GM21381 (cell line): ENCODE data around the gene RTN4R.

Experiments
- ATAC-seq: cut with Tn5 transposase; IDR thresholded peaks from one replicate; pipeline ENCODE4 v1.9.1; 2021; ENCODE audit warnings: mild to moderate bottlenecking, moderate library complexity; ENCODE audit not compliant: unreplicated experiment

Gene RTN4R

DNA sequence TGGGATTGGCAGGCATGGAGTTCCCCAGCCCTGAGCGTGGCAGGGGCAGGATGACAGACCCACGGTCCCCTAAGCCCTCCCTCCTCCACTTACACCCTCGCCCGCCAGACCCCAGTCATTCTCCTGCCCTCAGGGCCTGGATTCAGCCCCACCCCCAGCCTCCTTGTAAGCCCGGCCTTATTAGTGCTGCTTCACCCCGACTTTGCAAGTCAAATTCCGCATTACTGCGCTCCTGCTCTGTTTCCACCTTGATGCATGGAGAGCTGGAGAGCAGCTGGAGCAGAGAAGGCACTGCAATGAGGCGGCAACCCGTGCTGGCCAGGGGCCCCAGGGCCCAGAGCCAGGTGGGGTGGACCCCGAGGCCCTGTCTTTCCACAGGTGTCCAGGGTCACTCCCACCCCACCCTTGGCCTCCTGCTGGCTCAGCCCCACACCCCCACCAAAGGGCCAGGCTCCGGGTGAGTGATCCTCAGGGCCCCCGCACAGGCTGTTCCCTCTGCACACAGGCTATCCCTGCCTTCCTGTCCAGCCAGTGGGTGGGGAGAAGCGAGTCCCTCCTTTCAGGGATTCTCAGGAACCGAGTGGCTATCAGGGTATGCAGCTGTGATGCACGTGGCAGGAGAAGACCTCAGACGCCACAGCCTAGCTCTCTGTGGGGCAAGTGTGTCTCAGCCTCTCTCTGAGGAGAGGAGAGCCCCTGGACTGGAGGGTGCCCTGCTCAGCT lies 36.4 kb downstream of the RTN4R start:
- ATAC-seq: no peak

DNA sequence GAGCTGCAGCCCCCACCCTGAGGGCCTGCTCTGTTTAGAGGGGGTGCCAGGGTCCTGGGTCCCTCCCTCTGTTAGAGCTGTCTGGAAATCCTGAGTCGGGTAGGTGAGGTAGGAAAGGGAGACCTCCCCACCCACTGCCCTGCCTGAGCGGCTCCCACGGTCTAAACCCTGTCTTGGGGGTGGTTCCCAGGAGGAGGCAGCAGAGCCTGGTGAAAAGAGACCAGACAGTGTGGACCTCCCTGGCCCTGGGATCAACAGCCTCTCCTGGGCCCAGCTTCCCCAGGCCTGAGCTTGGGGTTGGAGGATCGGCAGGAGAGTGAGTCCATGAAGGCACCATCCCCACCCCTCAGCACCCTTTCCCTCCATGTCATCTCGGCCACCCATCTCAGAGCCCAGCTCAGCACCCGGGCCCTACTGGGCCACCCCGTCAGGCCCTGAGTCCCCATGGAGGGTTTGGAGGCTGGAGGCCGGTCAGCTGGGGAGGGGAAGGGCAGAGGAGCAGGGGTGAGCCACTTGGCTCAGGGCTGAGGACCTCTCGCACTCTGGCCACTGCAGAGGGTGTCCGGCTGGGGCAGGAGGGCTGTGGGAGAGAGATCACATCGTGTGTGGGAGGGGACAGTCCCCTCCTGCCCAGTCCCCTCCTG lies 37.2 kb downstream of the RTN4R start:
- no peak for ATAC-seq

DNA sequence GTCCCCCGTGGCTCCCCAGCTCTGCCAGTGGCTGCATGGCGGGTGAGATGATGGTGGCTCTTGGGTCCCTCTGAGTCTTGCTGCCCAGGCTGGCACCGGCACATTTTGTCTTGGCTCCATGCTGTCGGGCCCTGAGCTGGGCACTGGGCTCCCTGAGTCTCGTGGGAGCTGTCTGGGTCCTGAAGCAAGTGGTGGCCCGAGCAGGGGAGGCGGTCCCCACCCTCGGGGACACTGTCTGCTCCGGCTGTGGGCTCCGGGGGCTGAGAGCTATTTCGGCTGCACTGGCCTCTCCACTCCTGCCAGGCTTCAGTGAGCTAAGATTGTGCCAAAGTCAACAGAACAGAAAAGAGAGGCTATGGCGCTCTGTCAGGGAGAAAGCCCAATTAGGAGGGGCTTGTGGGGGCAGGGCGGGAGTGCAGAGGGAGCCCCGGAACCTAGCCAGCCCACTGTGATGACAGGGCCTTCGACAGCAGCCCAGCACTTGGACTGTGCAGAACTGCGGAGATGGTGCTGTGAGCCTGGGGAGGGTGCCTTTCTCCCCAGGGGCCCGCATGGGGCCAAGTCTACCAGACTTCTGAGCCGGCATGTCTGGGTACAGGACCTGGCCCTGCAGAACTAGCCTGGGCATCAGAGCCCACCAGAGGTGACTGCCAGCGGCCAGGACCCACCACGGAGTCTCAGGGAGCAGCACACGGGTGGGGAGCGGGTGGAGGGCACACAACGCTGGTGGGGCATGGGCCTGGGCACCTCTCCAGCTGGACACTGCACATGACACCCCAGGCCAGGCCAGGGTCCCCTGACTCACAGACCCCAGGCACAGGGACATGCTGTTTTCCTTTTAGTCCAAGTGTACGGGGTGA lies 38.0 kb downstream of the RTN4R start:
- ATAC-seq: no peak

DNA sequence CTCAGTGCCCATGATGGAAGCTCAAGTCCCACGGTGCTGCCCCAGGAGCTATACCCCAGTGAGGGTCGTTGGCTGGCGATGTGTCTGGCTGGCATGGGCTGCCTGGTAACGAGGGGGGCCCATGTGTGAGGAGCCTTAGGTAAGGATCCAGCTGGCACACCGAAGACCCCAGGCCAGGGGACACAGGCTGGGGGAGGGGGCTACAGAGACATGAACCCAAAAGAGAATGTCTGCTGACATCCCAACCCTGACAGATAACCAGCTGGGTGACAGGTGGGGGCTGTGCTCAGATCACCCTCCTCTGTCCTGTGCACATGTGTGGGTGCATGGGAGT lies 39.2 kb downstream of the RTN4R start:
- no peak for ATAC-seq

DNA sequence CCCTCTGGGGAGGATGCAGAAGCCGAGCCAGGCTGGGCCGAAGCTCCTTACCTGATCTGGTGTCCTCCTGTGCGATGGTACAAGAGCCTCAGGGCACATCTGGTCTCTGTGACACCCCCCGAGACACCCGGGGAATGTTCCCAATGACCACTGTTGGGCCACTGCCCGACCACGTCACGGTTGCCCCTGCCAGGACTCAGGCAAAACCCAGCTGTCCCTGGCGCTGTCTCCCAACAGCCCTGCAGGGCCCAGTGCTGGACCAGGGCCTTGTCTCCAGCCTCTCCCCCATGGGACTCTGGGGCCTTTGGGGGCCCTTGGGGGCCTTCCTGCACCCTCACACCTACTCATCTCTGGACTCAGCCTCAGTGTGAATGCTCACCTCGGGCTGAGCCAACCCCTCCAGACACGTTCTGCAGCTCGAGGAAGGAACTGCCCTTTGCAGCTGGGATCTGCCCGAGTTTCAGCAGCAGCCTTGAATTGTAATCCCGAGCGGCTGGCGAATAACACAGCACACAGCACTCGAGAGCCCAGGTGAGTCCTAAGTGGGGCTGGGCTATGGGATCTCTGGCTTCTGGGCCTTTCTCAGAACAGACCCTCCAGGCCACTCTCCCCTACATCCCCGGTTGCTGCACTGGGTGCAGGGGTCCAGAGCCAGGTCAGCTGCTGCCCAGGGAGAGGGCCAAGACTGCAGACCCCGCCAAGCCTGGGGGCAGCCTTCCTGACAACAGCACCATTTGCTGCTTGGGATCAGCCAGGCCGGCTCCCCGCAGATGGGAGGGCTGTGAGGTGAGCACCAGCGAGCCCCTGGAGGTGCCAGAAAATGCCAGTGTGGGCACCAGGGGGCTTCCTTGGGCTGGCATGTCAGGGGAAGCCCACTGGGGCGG lies 39.8 kb downstream of the RTN4R start:
- no peak for ATAC-seq

DNA sequence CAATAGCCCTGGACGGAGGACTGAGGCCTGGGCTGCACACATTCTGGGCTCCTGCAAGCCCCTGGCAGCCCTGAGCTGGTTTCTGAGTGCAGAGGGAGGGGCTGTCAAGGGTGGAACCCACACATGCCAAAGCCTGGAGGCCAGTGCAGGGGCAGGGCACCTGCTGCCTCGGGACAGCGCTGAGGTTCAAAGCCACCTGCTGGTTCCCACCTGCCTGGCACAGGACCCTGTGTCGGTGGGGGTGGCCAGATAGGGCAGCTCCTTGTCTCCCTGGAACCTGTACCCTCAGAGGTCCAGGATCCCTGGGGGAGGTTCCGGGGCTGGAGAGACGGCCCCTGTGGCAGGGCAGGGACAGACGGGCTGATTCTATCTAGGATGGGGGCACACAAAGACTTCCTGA lies 40.8 kb downstream of the RTN4R start:
- no peak for ATAC-seq

DNA sequence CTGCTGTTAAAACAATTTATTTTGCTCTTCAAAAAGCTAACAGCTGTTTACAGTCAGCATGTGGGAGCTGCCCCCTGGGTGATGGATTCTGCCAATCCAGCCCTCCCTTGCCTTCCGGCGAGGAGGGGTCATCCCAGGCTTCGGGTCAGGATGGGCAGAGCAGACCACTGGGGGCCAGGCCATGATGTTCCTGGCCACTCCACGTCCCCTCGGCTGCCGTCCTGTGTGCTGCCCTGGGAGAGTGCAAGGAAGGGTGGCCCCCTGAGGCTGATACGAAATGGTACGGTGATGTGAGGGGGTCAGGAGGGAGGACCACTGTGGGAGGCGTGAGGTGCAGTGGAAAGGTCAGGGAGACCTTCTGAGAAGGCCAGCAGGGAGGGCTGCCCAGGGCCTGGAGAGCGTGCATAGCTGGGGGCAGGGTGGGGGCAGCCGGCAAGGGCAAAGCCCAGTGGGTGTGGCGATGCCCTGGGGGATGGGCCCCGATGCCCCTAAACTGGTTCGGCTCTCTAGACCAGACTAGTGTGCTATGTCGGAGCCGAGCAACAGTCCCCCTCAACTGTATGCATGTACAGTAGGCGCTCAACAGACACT lies 41.3 kb downstream of the RTN4R start:
- ATAC-seq: no peak

DNA sequence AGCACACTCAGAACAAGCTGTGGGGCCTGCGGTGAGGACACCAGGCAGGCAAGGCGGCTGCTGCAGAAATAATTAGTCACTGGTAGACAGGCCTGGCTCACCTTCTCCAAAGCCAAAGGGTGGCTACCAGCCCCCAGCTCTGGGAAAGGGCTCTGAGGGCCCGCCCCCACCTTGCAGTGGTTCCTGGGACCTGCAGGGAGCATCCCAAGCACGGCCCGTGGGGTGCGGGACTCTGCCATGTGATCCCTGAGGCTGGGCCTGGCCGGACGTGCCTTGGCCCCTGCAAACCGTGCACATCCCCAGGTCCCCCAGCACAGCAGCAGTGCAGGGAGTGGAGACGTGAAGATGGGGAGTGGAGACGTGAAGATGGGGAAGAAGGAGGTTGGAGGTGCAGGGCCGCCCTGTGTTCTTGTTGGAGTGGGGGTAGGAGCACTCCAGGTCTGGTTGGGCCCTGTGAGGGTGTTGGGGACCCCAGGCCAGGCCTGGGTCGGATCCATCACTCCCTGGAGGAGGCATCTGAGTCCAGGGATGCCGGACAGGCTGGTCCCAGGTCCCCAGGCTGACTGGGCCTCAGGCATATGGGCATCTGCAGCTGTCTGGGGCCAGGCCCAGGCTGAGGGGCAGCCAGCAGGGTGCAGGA lies 41.9 kb downstream of the RTN4R start:
- ATAC-seq: no peak

DNA sequence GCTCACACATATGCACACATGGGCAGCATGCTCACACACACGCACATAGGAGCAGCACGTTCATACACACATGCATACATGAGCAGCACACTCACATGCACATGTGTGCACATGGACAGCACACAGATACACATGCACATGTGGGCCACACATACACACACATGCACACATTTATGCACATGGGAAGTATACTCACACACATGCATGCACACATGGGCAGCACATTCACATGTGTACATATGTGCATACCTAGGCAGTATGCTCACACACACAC lies 42.5 kb downstream of the RTN4R start:
- no peak for ATAC-seq

DNA sequence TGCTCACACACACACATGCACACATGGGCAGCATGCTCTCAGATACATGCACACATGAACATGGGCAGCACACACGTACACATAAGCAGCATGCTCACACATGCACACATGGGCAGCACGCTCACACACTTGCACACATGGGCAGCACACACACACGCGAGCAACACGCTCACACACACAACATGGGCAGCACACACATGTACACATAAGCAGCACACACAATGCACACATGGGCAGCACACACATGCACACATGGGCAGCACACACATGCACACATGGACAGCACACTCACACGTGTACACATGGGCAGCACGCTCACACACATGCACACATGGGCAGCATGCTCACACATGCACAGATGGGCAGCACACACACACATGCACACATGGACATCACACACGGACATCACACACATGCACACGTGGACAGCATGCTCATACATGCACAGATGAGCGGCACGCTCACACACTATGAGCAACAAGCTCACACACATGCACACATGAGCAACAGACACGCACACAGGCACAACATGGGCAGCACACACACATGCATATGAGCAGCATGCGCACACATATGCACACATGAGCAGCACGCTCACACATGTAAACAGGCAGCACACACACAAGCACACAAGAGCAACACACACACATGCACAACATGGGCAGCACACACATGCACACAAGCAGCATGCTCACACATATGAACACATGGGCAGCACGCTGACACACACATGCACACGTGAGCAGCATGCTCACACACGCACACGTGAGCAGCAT lies 43.0 kb downstream of the RTN4R start:
- ATAC-seq: no peak

DNA sequence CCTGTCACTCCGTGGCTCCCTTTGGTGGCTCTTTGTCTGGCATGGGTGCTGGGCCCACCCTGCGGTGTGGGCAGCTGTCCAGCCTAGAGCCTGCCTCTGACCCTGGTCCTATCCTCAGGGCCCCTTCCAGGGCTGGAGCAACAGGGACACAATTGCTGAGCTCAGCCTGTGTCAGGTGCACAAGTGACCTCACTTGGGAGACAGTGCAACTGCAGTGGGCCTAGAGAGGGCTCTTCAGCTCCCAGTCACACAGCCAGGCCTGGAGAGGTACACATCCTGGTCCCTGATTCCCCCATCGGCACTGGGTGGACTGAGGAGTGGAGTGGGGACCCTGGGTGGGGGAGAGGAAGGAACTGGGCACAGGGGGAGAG lies 43.9 kb downstream of the RTN4R start:
- ATAC-seq: no peak

DNA sequence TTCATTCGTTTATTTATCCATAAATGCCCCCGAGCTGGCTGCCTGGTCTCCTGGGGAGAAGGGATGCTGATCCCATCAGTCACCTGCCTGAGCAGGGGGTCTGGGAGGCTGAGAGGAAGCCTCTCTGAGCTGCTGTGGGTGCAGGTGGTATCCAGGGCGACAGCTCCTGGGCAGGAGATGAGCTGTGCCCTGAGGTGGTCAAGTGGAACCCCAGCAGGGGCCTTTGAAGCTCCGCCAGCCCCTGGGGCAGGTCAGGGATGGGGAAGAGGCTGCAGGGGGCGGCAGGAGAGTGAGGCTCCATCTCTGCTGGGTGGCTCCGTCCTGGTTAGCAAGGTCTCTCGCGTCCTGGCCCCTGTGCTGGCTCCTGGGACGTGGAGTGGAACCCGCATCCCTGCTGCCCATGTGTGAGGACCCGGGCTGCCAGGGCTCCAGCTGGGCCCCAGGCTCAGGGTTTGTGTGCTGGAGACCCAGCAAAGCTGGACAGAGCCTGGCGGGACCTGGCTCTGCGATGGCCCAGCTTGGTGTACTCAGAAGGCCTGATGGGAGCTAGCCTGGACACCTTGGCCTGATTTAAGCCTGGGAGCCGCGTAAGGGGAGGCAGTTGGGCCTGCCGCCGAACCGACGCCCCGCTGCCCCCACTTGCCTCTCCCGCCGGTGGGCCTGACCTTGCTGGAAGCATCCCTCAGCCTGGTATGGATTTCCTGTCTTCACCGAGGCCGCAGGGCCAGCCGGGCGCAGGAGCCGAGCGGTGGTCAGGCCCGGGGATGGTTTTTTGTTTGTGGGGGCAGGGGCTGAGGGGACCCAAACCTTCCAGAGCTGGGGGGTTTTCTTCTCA lies 44.5 kb downstream of the RTN4R start:
- ATAC-seq: no peak

DNA sequence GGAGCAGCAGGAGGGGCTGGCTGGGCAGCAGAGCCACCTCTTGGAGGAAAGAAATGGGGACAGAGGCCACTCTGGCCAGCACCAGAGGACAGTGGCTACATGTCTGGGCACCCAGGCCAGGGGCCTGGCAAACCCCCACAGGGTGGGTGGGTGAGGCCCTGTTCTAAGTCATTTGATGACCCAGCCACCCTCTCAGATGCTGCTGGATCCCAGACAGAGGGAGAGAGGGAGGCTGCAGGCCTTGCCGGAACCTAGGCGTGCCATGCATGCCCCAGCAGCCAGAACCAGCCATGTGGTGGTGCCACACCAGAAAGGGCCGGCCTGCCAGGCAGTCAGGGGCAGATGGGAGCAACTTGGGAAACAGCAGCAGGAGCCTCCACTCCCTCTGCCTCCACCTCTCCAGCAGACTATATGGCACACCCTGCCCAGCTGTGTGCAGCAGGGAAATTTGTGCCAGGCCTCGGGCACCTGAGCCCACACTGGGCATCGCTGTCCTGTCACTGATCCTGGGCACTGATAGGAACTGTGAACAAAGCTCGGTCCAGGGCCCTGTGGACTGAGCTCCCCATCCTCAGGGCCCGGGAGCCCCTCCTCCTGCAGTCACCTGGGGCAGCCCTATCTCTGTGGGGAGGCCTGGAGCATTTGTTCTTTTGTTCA lies 45.2 kb downstream of the RTN4R start:
- no peak for ATAC-seq

DNA sequence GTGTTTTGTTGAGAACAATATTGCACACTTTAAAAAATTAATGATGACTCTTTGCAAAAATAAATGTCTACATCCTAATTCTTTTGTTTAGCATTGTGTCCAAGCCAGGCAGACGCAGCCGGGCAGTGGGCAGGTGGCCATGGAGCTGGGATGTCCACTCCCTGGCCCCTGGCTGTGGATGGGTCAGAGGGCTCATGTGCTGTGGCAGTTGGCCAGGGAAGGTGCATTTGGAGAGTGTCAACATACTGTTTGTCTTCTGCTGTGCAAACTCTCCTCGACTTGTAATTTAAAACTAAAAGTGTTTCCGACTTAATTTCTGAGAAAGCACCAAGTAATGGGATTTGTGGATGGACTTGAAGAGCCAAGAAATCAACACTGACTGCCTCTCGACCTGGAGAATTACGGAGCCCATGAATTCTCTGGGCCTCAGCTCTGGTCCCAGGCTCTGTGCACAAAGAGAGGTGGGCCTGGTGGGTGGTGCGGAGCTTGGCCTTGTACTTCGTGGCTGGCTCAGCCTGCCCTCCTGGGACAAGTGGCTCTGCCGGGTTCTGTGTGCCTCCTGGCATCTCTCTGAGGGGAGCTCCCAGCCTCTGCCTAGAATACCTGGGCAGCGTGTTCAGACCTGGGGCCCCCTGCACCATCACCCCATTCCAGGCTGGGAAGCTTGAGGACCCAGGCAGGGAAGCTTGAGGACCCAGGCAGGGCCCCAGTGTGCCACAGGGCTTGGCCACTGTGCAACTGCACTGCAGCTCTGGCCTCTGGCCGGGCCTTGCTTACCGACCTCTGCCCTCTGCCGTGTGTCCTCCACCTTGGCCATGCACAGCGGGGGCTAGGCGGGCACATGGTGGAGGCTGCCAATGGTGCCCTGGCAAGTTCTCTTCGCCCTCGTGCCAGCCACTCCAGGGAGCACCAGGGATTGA lies 46.4 kb downstream of the RTN4R start:
- ATAC-seq: no peak

DNA sequence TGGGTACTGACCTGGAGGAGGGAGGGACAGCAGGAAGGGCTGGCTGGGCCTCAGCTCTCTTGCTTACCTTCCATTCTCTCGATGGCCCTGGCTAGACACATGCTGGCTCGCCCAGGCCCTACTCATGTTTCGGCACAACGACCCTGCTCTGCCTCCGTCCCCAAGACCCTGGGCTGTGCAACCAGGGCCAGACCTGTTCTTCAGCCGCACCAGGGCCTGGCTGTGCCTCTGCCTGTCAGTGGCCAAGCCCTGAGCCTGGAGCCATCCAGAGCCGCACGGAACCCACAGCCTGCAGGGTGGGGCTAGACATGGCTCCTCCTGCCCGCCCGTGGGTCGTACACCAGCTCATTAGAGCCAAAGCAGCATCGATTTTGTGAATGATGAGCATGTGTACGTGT lies 47.5 kb downstream of the RTN4R start:
- no peak for ATAC-seq

DNA sequence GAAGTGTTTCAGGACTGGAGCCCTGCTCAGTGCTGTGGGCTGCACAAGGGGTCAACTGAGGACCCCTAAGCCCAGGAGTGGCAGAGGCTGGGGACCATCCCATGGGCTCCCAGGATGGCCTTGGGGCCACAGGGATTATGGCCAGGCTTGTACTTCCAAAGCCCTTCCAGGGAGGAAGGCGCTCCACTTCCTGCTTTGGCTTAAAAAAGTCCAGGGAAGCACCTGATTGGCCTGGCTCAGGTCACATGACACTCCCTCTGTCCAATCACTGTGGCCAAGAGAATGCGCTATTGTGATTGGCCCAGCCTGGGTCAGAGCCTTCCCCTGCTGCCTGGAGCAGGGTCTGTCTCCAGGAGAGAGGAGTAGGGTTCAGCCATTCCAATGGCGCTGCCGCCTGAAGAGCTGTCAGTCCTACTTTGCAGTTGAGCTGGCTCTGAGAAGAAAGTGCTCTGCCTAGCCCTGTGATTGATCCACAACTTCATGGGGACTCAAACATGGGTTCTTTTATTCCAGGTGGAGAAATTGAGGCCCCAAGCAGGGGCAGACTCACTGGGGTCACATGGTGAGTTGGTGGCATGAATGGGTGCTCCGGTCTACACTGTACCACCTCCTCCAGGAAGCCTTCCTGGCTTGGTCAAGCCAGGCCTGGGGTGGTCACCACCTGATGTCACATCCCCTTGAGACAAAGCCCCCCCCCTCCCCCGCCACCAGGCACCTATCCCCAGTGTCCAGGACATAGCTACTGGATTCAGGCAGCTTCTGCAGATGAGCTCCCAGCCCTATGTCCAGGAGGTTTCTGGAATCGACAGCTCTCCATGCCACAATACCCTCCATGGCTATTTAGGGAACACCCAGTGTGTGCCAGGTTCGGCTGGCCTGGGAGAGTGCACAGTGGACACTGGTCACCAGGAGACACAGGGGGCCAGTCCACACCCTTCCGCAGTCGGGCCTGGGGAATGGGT lies 48.2 kb downstream of the RTN4R start:
- no peak for ATAC-seq
